GM19240 (cell line): ENCODE results near the gene DNAJC4.

Source experiments
- DNase-seq: peaks from one replicate; pipeline ENCODE4 v3.0.0; 2011; ENCODE audit warnings: low spot score; ENCODE audit not compliant: insufficient read length

DNAJC4 gene

GRCh38 chr11:64229090-64229743 lies 1.1 kb upstream of the DNAJC4 start:
- no peak for DNase-seq

- no peak for DNase-seq
These were observed 591 bp upstream of the DNAJC4 start for GRCh38 chr11:64229744-64230170.

- DNase-seq, result no peak
These were observed 627 bp downstream of the DNAJC4 start for GRCh38 chr11:64230985-64231365.

GRCh38 chr11:64231546-64231945 lies 1.2 kb downstream of the DNAJC4 start:
- no peak for DNase-seq

GRCh38 chr11:64232182-64232966 lies 2.0 kb downstream of the DNAJC4 start:
- no peak for DNase-seq

GRCh38 chr11:64232967-64233315 lies 2.6 kb downstream of the DNAJC4 start:
- no peak for DNase-seq

GRCh38 chr11:64233913-64234586 lies 3.7 kb downstream of the DNAJC4 start, which contains the start of gene VEGFB:
Gene VEGFB, plus strand, starts transcription at chr11:64234584. Its CDS starts 250 bp downstream, at chr11:64234834.
- no peak for DNase-seq

GRCh38 chr11:64234647-64235379 lies 4.5 kb downstream of the DNAJC4 start:
- no peak for DNase-seq

GRCh38 chr11:64235437-64236161 lies 5.3 kb downstream of the DNAJC4 start:
- DNase-seq, result no peak

GRCh38 chr11:64237484-64237951 lies 7.2 kb downstream of the DNAJC4 start:
- no peak for DNase-seq

GRCh38 chr11:64238076-64238475 lies 7.7 kb downstream of the DNAJC4 start:
- no peak for DNase-seq

- no peak for DNase-seq
These were observed 8.7 kb downstream of the DNAJC4 start for GRCh38 chr11:64238999-64239398.

- DNase-seq, result no peak
These were observed 9.5 kb downstream of the DNAJC4 start for GRCh38 chr11:64239662-64240434.

- peak; percentile 94 for DNase-seq
These were observed 10.3 kb downstream of the DNAJC4 start, which contains the start of gene FKBP2 for GRCh38 chr11:64240435-64241240. Gene FKBP2, plus strand, starts transcription at chr11:64241095. Its CDS starts 1,293 bp downstream, at chr11:64242388.

GRCh38 chr11:64241241-64241490 lies 10.8 kb downstream of the DNAJC4 start:
- no peak for DNase-seq

GRCh38 chr11:64241491-64242374 lies 11.4 kb downstream of the DNAJC4 start:
- DNase-seq, result peak; percentile 85

GRCh38 chr11:64243236-64243854 lies 13.0 kb downstream of the DNAJC4 start:
- DNase-seq, result no peak

GRCh38 chr11:64244107-64244506 lies 13.8 kb downstream of the DNAJC4 start:
- no peak for DNase-seq
